GM21423 (cell line): ENCODE data around the gene C4orf51.
A peak's percentile ranks its signal among the peaks of the same experiment; 100 is the strongest.
"Not testable (repeated sequence)": the region's sequence is repeated elsewhere in the genome, so short reads cannot be mapped to it uniquely, and the experiment has no call there.

Experiments used
- ATAC-seq: cut with Tn5 transposase; IDR thresholded peaks from one replicate; pipeline ENCODE4 v1.9.1; 2021; ENCODE audit warnings: mild to moderate bottlenecking, moderate library complexity; ENCODE audit not compliant: unreplicated experiment

C4orf51 gene

GRCh38 chr4:145679991-145680455 lies at the start of gene C4orf51:
C4orf51 (plus strand) TSS chr4:145680146; CDS start chr4:145680204, 58 bp downstream.
- ATAC-seq = no peak

- ATAC-seq = no peak
Observed at GRCh38 chr4:145635117-145635516, 44.8 kb upstream of the C4orf51 start.

DNA sequence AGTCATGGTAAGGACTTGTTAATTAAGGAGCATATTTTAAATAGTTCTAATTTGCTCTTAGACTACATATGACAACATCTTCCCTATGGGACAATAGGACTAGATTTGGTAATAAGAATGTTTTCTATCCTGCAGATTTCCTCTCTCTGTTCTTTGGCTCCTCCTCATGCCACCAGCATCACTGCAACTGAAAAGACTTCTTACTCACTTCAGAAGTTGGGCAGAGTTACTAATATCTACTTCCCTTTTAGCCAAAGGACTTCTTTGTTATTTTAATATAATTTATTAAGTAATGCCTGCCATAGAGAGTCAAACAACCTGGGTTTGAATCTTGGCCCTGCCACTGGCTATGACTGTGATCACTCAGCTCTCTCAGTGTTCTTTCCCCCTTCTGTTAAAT lies 44.3 kb upstream of the C4orf51 start:
- no peak for ATAC-seq

- no peak for ATAC-seq
Observed at GRCh38 chr4:145639186-145639698, 40.7 kb upstream of the C4orf51 start.

- ATAC-seq = not testable (repeated sequence)
Observed at GRCh38 chr4:145640236-145640635, 39.7 kb upstream of the C4orf51 start.

DNA sequence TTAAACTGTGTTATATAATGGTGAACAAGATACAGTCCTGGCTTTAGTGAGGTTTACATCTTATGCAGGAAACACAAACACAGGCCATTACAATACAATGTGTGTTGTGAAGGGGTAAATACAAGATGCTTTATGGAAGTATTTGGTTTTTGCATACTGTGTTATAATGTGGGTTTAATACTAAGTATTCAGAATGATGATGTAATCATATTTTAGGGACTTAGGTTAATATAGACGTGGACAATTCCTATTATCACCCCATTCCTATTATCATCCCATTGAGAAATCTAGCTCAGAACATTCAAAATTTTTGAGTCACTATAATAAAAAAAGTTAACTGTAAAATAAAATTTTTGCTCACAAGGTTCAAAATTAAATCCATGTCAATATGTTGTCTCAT lies 36.7 kb upstream of the C4orf51 start:
- ATAC-seq = no peak

- no peak for ATAC-seq
Observed at GRCh38 chr4:145644699-145645098, 35.2 kb upstream of the C4orf51 start.

GRCh38 chr4:145656156-145656555 lies 23.8 kb upstream of the C4orf51 start:
- no peak for ATAC-seq

- ATAC-seq = no peak
Observed at GRCh38 chr4:145660064-145660463, 19.9 kb upstream of the C4orf51 start.

GRCh38 chr4:145663194-145663593 lies 16.8 kb upstream of the C4orf51 start:
- no peak for ATAC-seq

GRCh38 chr4:145665773-145666172 lies 14.2 kb upstream of the C4orf51 start:
- no peak for ATAC-seq

GRCh38 chr4:145670422-145670821 lies 9.5 kb upstream of the C4orf51 start:
- ATAC-seq = peak; percentile 58

DNA sequence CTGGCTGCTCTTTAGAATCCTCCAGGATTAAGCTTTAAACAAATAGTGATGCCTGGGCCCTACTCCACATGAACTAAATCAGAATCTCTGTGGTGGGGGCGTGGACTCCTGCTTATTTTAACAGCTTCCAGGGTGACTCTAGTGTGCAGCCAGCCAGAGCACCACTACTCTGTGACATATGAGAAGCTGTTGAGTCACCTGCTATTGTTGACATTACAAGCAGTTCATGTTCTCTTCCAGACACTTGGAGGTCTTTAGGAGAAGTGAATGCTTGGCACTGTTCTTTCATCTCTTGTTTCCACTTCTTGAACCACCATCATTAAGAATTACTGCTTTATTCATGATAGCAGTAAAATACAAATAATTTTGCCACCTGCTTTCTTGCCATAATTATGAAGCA lies 426 bp upstream of the C4orf51 start:
- ATAC-seq = no peak

GRCh38 chr4:145680902-145681301 lies 956 bp downstream of the C4orf51 start:
- no peak for ATAC-seq

DNA sequence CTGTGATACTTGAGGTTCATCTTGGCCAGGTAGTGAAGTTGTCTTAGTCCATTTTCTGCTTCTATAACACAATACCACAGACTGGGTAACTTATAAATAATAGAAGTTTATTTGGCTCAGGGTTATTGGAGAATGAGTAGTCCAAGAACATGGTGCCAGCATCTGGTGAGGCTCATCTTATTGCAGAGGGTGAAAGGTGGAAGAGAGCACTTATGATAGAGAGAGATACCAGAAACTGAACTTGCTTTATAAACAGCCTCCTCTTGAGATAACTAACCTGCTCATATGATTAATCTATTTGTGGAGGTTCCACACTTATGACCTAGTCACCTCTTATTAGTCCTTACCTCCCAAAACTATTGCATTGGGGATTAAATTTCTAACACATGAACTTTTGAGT lies 1.6 kb downstream of the C4orf51 start:
- no peak for ATAC-seq

- ATAC-seq = no peak
Observed at GRCh38 chr4:145681956-145682355, 2.0 kb downstream of the C4orf51 start.

DNA sequence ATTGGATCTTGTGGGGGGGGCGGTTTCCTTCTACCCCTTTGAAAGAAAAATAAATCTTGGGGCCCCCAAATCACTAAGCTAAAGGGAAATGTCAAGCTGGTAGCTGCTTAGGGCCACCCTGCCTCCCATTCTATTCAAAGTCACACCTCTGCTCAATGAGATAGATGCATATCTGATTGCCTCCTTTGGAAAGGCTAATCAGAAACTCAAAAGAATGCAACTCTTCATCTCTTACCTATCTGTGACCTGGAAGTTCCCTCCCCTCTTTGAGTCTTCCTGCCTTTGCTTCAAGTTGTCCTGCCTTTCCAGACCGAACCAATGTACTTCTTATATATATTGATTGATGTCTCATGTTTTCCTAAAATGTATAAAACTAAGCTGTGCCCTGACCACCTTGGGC lies 7.0 kb downstream of the C4orf51 start:
- no peak for ATAC-seq

DNA sequence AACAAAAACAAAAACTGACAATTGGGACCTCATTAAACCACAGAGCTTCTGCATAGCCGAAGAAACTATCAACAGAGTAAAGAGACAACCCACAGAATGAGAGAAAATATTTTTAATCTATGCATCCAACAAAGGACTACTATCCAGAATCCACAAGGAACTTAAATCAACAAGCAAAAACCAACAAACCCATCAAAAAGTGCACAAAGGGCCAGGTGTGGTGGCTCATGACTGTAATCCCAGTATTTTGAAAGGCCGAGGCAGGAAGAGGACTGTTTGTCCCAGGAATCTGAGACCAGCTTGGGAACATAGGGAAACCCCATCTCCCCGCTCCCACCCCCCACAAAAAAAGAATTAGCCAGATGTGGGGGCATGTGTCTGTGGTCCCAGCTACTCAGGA lies 10.7 kb downstream of the C4orf51 start:
- no peak for ATAC-seq

DNA sequence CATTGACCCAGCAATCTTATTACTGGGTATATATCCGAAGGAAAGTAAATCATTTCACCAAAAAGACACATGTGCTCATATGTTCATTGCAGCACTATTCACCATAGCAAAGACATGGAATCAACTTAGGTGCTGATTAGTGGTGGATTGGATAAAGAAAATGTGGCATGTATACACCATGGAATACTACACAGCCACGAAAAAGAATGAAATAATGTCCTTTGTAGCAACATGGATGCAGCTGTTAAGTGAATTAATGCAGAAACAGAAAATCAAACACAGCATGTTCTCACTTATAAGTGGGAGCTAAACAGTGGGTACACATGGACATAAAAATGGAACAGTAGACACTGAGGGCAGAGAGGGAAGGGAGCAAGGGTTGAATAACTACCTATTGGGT lies 11.5 kb downstream of the C4orf51 start:
- not testable (repeated sequence) for ATAC-seq

GRCh38 chr4:145694929-145695328 lies 15.0 kb downstream of the C4orf51 start:
- no peak for ATAC-seq

DNA sequence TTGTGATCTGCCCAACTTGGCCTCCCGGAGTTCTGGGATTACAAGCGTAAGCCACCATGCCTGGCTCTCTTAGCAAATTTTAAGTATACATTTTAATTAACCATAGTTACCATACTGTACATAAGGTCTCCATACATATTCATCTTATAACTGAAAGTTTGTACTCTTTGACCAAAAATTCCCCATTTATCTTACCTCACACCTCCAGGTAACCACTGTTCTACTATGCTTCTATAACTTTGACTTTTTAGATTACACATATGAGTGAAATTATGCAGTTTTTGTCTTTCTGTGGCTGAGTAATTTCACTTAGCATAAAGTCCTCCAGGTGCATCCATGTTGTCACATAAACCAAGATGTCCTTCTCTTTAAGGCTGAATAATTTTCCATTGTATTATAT lies 17.4 kb downstream of the C4orf51 start:
- no peak for ATAC-seq

DNA sequence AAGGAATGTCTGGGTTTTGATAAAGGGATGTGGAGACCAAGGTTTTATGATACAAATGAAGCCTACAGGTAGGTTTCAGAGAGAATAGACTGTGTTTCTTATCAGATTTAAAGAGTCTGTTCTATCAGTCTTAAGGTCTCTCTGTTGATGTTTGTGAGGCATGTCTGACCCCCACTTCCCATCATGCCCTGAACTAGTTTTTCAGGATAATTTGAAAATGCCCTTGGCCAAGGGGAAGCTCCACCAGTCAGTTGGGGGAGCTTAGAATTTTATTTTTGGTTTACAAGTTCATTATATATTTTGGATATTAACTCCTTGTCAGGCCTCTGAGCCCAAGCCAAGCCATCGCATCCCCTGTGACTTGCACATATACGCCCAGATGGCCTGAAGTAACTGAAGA lies 18.6 kb downstream of the C4orf51 start:
- ATAC-seq = no peak

- no peak for ATAC-seq
Observed at GRCh38 chr4:145703850-145704497, 24.0 kb downstream of the C4orf51 start.
